HG03565 (cell line): ENCODE measurements around the gene GPR150.
"Not testable (repeated sequence)": the region's sequence is repeated elsewhere in the genome, so short reads cannot be mapped to it uniquely, and the experiment has no call there.

Experiments used
- ATAC-seq: cut with Tn5 transposase; IDR thresholded peaks from one replicate; pipeline ENCODE4 v1.9.1; 2021; ENCODE audit warnings: mild to moderate bottlenecking, moderate library complexity; ENCODE audit not compliant: unreplicated experiment

The GPR150 gene

DNA sequence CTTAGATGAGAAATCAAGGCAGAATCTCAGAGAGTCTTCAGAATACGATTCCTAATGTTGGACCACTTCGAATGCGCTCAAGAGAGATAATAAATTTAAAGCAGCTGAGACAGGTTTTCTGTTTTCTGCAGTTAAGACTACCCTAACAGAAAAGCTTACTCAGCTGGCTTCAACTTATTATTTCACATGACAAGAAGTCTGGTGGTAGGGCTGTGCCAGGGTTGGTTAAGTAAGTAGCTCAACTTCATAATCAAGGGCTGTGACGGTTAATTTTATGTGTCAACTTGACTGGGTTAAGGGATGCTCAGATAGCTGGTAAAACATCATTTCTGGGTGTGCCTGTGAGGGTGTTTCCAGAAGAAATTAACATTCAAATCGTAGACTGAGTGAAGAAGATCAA, 3.8 kb downstream of the GPR150 start:
- no peak for ATAC-seq

- ATAC-seq: no peak
Observed at GRCh38 chr5:95624368-95624767, 4.5 kb downstream of the GPR150 start.

DNA sequence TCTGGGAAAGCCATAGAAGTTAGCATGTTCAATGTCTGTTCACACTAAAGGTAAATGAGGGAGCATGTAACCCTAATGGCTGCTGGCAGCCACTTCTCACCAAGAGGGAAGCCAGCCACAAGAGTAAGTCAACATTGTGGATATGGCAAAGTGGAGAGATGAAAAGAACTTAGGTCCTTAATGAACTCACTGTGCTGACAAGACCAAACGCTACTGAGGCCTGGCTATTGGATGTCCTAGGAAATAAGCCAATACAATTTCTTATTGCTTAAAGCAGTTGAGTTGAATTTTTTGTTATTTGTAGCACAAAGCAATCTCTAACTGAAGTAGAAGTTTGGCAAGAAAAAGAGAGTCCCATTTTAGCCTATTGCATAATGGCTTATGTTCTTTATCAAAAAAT, 6.8 kb downstream of the GPR150 start:
- no peak for ATAC-seq

DNA sequence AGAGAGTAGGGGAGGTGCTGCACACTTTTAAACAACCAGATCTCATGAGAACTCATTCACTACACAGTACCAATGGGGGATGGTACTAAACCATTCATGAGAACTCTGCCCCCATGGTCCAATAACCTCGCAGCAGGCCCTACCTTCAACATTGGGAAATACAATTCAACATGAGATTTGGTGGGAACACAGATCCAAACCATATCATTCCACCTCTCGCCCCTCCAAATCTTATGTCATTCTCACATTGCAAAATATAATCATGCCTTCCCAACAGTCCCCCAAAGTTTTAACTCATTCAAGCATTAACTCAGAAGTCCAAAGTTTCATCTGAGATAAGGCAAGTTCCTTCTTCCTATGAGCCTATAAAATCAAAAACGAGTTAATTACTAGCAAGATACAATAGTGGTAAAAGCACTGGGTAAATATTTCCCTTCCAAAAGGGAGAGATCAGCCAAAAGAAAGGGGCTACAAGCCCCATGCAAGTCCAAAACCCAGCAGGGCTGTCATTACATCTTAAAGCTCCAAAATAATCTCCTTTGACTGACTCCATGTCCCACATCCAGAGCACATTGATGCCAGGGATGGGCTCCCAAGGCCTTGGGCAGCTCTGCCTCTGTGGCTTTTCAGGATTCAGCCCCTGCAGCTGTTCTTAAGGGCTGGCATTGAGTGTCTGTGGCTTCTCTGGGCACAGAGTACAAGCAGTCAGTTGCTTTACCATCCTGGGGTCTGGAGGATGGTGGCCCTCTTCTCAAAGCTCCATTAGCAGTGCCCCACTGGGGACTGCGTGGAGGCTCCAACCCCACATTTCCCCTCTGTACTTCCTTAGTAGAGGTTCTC, 8.3 kb downstream of the GPR150 start:
- ATAC-seq: no peak

GRCh38 chr5:95628933-95629332, 9.0 kb downstream of the GPR150 start:
- ATAC-seq: no peak

- no peak for ATAC-seq
Observed at GRCh38 chr5:95630394-95630917, 10.6 kb downstream of the GPR150 start.

DNA sequence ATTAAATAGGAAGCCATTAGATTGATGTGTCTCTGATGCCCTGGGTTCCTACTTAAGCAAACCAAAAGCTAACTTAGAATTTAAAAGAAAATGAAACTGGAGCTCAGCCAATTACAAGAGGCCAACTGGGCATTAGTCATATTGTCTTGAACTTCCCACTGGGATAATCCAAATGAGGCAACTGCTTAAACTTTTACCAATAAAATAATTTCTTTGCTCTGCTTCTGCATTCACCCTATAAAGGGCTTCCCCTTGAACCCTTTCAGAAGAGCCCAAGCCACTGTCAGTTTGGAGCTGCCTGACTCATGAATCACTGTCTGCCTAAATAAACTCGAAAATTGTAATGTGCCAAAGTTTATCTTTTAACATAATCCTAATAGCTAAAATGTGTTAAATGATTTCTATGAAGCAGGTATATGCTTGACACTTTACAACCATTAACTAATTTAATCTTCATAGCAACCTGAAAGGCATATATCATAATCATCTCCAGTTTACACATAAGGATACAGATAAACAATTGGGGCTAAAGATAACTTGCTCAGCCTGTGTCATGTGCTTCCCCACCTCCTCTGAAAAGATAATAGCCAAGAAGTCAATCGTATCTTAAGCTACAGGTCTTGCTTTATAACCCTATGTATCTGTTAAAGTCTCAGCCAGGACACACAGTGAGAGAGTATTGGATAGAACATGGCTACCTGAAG, 11.5 kb downstream of the GPR150 start:
- ATAC-seq: peak; percentile 6

DNA sequence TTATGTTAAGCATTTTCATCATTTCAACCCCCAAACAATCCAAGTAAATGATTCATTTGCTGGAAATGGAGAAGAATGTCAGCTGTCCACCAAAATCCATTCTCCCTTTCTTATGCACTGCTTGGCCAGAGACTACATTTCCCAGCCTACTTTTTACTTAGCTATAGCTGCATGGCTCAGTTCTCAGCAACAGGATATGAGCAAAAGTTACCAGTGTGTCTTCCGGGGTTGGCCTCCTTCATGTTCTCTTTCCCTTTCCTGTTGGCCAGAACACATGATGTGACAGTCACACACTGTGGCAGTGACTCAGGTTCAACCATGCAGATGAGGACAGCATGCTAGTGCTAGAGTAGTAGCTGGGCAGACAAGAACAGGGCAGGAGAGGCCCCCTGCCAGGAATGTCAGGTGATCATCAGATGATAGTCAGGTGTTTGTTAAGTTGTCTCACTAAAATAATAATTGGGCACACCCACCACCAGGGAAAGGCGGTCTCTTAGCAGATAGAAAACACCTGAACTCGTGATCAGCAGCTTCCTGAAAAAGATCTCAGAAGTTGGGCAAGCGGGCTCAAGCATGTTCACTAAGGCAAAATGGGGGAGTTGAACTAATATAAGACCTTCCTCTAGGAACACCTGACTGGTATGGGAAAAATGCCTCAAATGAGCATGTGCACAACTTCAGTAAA, 12.2 kb downstream of the GPR150 start:
- peak; percentile 91 for ATAC-seq

- ATAC-seq: not testable (repeated sequence)
Observed at GRCh38 chr5:95632942-95633341, 13.1 kb downstream of the GPR150 start.

- ATAC-seq: no peak
Observed at GRCh38 chr5:95633671-95634070, 13.8 kb downstream of the GPR150 start.

DNA sequence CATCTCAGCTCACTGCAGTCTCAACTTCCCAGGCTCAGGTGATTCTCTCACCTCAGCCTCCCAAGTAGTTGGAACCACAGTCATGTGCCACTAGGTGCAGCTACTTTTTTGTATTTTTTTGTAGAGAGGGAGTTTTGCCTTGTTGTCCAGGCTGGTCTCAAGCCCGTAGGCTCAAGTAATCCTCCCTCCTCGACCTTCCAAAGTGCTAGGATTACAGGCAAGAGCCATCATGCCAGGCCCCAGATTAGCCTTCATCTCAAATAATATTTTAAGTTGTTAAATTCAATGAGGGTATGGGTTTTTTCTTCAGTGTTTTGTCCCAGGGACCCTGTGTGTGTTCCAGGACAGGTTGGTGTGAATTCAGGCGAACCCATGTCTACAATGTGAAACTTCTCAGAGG, 14.2 kb downstream of the GPR150 start:
- ATAC-seq: no peak

DNA sequence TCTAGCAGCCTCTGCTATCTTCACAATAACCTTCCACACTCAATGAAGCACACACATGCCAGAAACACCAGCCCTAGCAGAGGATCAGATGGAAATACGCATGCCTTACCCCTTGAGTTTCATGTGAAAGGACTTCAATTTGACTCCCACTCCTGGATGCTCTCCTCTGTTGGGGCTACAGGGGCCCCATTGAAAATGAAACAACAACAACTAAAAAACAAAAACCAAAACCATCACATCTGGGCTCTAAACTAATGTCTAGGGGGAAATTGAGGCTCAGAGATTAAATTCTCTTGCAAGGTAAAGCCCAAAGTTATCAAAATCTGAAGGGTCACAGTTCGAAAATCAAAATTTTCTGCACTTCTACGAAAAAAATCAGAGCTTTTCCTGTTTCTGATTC, 18.7 kb downstream of the GPR150 start:
- ATAC-seq: no peak

GRCh38 chr5:95641741-95642220, 21.9 kb downstream of the GPR150 start:
- ATAC-seq: no peak

DNA sequence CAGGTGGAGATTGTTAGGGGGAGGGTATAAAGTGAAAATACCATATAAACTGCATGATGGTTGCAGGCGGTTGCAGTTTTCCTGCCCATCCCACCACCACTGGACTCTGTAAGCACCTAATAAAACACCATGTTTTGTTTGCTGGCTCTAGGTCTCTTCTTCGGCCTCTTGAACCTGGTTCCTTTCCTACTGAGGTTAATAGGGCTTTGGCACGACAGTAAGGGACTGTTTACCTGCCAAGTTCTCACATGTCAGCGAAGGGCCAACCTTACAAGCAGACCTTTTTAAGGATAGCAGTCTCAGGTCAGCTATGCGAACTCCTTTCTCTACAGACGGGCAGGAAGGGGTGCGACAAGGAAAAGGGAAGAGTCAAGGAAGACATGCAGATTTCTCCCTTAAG, 23.3 kb downstream of the GPR150 start:
- no peak for ATAC-seq

- ATAC-seq: peak; percentile 30
Observed at GRCh38 chr5:95644351-95645042, 24.6 kb downstream of the GPR150 start.

- ATAC-seq: not testable (repeated sequence)
Observed at GRCh38 chr5:95646226-95646568, 26.3 kb downstream of the GPR150 start.

DNA sequence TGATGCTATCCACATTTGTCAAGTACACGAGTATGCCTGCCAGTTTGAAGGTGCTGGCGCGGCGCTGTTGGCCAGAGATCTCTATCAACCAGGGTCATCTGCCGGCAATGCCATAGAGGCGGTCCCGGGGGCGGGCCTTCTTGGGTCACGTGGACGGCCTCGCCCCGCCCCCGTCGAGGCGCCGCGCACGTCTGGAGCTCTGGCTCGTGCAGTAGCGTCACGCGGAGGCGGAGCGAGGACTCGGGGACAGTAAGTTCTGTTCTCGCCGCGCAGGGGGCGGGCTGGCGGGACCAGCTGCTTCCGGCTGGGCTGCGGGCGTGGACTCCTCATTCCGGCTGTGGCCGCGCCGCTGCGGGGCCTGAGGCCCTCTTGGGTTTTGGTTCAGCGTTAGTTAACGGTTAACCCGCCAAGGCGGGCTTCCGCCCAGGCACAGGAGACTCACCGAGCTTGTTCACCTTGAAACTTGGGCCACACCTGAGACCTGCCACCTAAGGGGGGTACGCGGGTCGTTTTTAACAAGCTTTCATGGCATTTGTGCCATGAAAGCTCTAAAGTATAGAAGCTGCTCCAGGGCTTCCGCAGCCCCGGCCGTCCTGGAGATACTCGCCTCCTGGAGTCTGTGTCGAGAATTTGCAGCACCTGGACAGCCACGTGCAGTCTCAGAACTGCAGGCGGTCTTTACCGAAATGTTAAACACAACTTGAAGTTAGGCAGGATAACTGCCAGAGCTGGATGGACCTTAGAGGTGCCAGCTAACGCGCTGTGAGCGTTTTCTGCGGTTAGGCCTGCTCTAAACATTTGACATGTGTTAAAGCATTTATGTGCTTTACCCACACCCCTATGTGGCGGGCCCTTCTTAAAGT, 26.9 kb downstream of the GPR150 start, which contains the start of gene RFESD:
RFESD (plus strand) TSS at position 209 of the 863 bp plus-strand sequence. CDS start 5,495 bp downstream, outside the sequence.
- peak; percentile 94 for ATAC-seq

GRCh38 chr5:95647886-95648860, 28.3 kb downstream of the GPR150 start:
- no peak for ATAC-seq

GRCh38 chr5:95649274-95649673, 29.4 kb downstream of the GPR150 start:
- no peak for ATAC-seq
